Thyroid gland (tissue), 4 donors: ENCODE measurements around the gene QRICH2. TPM values are rescaled to one million over a fixed set of nuclear protein-coding genes. Genes with fewer than 3 reads are reported as not detected.
A peak's percentile ranks its signal among the peaks of the same experiment; 100 is the strongest.
"Not testable (repeated sequence)": the region's sequence is repeated elsewhere in the genome, so short reads cannot be mapped to it uniquely, and the experiment has no call there.

Experiments used
- DNase-seq, 2 donors: peaks; one replicate each; pipeline ENCODE4 v3.0.0-alpha.2; 2019
- H3K27ac ChIP-seq, 3 donors: fragments of 200-600 bp; sonication (generic); 1 replicate in 2 of 3; 2 replicates in 1 of 3; pipeline ENCODE4 v1.5.1; 2016 to 2019; ENCODE audit warnings: mild to moderate bottlenecking in 1 of 3, moderate library complexity in 1 of 3
- H3K27me3 ChIP-seq: fragments of 200-600 bp; sonication (generic); one replicate; pipeline ENCODE4 v1.5.1; 2019
- H3K36me3 ChIP-seq, 2 donors: fragments of 200-600 bp; sonication (generic); one replicate each; pipeline ENCODE4 v1.5.1; 2016 to 2019
- H3K4me1 ChIP-seq, 2 donors: fragments of 200-600 bp; sonication (generic); one replicate each; pipeline ENCODE4 v1.5.1; 2017 to 2019
- H3K4me3 ChIP-seq, 3 donors: fragments of 200-600 bp; sonication (generic); replicated peaks in 1 of 3; 1 replicate in 2 of 3; 2 replicates in 1 of 3; pipeline ENCODE4 v1.5.1; 2016; ENCODE audit warnings: mild to moderate bottlenecking in 1 of 3
- H3K9me3 ChIP-seq: fragments of 200-600 bp; sonication (generic); one replicate; pipeline ENCODE4 v1.5.1; 2017
- POLR2A ChIP-seq, 2 donors: fragments of 450-650 bp; IDR thresholded peaks; one replicate each; pipeline ENCODE4 v1.6.1; 2017; ENCODE audit warnings: antibody characterized with exemption in 2 of 2, mild to moderate bottlenecking in 2 of 2, moderate library complexity in 1 of 2
- WGBS, 2 donors: methylation state at CpG; one replicate each; pipeline ENCODE4 v1.1.5; 2017; 5-methylcytosine and 5-hydroxymethylcytosine counted together
- intact Hi-C: fragments of 100-400 bp; cut with DNase I; formaldehyde crosslinking; loops from one replicate; pipeline ENCODE4 v1.15.1; 2023
- total RNA-seq, 4 donors: library from RNA; depleted of rRNA; stranded (reverse); fragments of >200 nt; gene quantifications; one replicate each; pipeline ENCODE4 v1.2.3, GENCODE V29; 2016
- TF ChIP-seq, protein P1 (sequence below), 6 experiments: fragments of 200-600 bp in 3 of 6; fragments of 450-650 bp in 3 of 6; sonication (generic) in 3 of 6; IDR thresholded peaks; one replicate each; pipeline ENCODE4 v1.5.1; 2016 to 2019; ENCODE audit warnings: antibody characterized with exemption in 6 of 6, mild to moderate bottlenecking in 2 of 6, inconsistent platforms in 1 of 6, moderate library complexity in 1 of 6

QRICH2 gene
- total RNA-seq, 4 donors from 2014 or later, result 6.6 to 14.3 (median 9.9) TPM

DNA sequence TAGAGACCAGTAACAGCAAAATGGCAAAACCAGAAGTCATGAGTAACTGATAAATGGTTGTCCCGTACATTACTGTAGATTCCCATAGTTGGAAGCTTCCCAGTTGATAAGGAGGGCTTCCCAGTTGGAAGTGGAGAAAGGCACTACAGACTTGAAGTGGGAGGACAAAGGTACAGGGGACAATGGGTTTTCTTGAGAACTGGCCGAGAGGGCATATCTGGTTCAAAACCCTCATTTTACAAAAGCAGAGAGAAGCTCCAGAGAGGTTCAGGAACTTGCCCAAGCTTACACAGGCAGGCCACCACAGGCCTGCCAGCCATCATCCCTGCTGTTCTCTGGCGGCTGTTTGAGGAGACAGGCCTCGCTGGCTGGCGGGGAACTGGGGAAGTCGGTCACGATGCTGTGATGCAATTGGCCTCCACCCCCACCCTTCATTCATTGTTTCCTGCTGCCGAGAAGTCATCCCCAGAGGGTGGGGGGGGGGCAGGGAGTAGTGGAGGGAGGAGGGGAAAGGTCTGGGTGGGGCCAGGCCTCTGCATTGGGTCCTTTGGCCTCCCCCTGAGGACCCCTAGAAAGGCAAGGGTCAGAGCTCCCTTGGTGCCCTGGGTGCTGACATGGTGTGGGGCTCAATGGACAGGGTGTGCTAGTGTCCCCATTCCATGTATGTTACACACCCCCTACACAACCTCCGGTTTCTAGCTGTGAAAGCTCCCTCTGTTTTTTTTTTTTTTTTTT, 39.9 kb downstream of the QRICH2 start:
- WGBS, 2 donors, result 53 to 63% methylated on average over 8 to 9 of the region's 9 CpGs
- peak; percentile 51 to 57 for DNase-seq
- Histone ChIP-seq H3K27ac (peak overlapping the region; percentile 47 to 95 (median 89)), H3K36me3 (peaks cover 9 to 14% of the 10 kb centered on the region in 2 donors), H3K4me3 (no peak overlapping the region), H3K27me3 (no peaks in the 10 kb centered on the region), H3K4me1 (peaks cover 49 to 71% of the 10 kb centered on the region in 2 donors), H3K9me3 (no peaks in the 10 kb centered on the region)
- intact Hi-C loops, result no loop called here
- TF ChIP-seq, protein P1, sequence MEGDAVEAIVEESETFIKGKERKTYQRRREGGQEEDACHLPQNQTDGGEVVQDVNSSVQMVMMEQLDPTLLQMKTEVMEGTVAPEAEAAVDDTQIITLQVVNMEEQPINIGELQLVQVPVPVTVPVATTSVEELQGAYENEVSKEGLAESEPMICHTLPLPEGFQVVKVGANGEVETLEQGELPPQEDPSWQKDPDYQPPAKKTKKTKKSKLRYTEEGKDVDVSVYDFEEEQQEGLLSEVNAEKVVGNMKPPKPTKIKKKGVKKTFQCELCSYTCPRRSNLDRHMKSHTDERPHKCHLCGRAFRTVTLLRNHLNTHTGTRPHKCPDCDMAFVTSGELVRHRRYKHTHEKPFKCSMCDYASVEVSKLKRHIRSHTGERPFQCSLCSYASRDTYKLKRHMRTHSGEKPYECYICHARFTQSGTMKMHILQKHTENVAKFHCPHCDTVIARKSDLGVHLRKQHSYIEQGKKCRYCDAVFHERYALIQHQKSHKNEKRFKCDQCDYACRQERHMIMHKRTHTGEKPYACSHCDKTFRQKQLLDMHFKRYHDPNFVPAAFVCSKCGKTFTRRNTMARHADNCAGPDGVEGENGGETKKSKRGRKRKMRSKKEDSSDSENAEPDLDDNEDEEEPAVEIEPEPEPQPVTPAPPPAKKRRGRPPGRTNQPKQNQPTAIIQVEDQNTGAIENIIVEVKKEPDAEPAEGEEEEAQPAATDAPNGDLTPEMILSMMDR (IDR thresholded peaks at IDR 0.05), result no peak
- peak in 1 of 2 donors; percentile 16 for TF ChIP-seq POLR2A (IDR thresholded peaks at IDR 0.05)

DNA sequence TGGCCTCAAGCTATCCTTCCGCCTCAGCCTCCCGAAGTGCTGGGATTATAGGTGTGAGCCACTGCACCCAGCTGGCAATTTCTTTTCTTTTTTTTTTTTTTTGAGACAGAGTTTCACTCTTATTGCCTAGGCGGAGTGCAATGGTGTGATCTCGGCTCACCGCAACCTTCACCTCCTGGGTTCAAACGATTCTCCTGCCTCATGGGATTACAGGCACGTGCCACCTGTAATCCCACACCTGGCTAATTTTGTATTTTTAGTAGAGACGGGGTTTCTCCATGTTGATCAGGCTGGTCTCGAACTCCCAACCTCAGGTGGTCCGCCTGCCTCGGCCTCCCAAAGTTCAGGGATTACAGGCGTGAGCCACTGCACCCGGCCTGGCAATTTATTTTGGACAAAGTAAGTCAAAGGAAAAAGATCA, 40.5 kb downstream of the QRICH2 start:
- 74 to 89% methylated on average over 13 of the region's 13 CpGs for WGBS, 2 donors
- H3K9me3 ChIP-seq, DNase-seq, H3K27me3 ChIP-seq, intact Hi-C loops, H3K4me3 ChIP-seq: not testable (repeated sequence)
- peak overlapping the region; percentile 47 to 95 (median 89) for H3K27ac ChIP-seq
- H3K4me1 ChIP-seq, result peaks cover 49 to 72% of the 10 kb centered on the region in 2 donors
- peaks cover 9 to 14% of the 10 kb centered on the region in 2 donors for H3K36me3 ChIP-seq

- Histone ChIP-seq H3K27me3 (no peaks in the 10 kb centered on the region), H3K27ac (peak overlapping the region in 2 of 3 donors; percentile 89 to 95), H3K4me3 (peak overlapping the region in 1 of 3 donors; percentile 100), H3K9me3 (no peaks in the 10 kb centered on the region), H3K36me3 (peaks cover 9 to 14% of the 10 kb centered on the region in 2 donors), H3K4me1 (peaks cover 44 to 69% of the 10 kb centered on the region in 2 donors)
- TF ChIP-seq, protein P1 (IDR thresholded peaks at IDR 0.05), result no peak
- no peak for TF ChIP-seq POLR2A (IDR thresholded peaks at IDR 0.05)
- no peak for DNase-seq
- intact Hi-C loops, result no loop called here
- WGBS, 2 donors, result 82 to 83% methylated on average over 4 of the region's 4 CpGs
These were observed 41.0 kb downstream of the QRICH2 start for GRCh38 chr17:76267051-76267576.

GRCh38 chr17:76266244-76266938, 41.7 kb downstream of the QRICH2 start:
- peaks cover 37 to 62% of the 10 kb centered on the region in 2 donors for H3K4me1 ChIP-seq
- no peaks in the 10 kb centered on the region for H3K27me3 ChIP-seq
- no peaks in the 10 kb centered on the region for H3K9me3 ChIP-seq
- TF ChIP-seq POLR2A (IDR thresholded peaks at IDR 0.05), result no peak
- TF ChIP-seq, protein P1 (IDR thresholded peaks at IDR 0.05), result no peak
- intact Hi-C loops, result no loop called here
- 1 to 12% methylated on average over 5 to 11 of the region's 12 CpGs for WGBS, 2 donors
- H3K4me3 ChIP-seq, result peak overlapping the region; percentile 84 to 100 (median 97)
- DNase-seq, result peak; percentile 35 to 45
- peaks cover 9 to 14% of the 10 kb centered on the region in 2 donors for H3K36me3 ChIP-seq
- H3K27ac ChIP-seq, result peak overlapping the region; percentile 89 to 98 (median 95)

GRCh38 chr17:76265624-76266243, 42.3 kb downstream of the QRICH2 start:
- intact Hi-C loops, result no loop called here
- DNase-seq, result peak; percentile 65
- TF ChIP-seq, protein P1 (IDR thresholded peaks at IDR 0.05), result no peak
- TF ChIP-seq POLR2A (IDR thresholded peaks at IDR 0.05), result peak in 1 of 2 donors; percentile 42
- 0 to 1% methylated on average over 13 to 30 of the region's 76 CpGs for WGBS, 2 donors
- Histone ChIP-seq H3K4me1 (peaks cover 33 to 57% of the 10 kb centered on the region in 2 donors), H3K27me3 (no peaks in the 10 kb centered on the region), H3K9me3 (no peaks in the 10 kb centered on the region), H3K36me3 (peaks cover 9 to 13% of the 10 kb centered on the region in 2 donors), H3K4me3 (peak overlapping the region; percentile 84 to 100 (median 97)), H3K27ac (peak overlapping the region; percentile 89 to 98 (median 95))
